ENCODE measurements around the gene TRIM31.

DNA sequence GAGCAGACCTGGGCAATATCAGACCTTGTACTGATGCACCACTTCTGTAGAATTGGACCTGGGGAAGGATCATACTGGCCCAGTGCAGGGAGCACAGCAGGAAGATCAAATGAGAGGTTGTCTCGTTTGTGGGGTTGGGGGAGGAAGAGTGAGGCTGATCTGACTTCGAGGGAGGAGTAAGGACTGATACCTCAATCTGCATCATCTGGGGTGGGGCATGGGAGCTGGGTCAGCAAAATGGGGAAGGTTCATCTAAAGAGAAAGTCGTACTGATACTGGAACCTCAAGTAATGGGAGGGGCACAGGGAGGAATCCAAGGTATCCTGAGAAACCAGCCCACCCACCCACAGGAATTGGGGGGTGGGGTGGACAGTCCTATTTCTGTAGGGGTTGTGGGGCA lies 41.0 kb downstream of the TRIM31 start:
- TF ChIP-seq, protein P1, sequence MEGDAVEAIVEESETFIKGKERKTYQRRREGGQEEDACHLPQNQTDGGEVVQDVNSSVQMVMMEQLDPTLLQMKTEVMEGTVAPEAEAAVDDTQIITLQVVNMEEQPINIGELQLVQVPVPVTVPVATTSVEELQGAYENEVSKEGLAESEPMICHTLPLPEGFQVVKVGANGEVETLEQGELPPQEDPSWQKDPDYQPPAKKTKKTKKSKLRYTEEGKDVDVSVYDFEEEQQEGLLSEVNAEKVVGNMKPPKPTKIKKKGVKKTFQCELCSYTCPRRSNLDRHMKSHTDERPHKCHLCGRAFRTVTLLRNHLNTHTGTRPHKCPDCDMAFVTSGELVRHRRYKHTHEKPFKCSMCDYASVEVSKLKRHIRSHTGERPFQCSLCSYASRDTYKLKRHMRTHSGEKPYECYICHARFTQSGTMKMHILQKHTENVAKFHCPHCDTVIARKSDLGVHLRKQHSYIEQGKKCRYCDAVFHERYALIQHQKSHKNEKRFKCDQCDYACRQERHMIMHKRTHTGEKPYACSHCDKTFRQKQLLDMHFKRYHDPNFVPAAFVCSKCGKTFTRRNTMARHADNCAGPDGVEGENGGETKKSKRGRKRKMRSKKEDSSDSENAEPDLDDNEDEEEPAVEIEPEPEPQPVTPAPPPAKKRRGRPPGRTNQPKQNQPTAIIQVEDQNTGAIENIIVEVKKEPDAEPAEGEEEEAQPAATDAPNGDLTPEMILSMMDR (IDR thresholded peaks at IDR 0.05; ENCODE audit: insufficient read depth, low read length, poor library complexity, severe bottlenecking), result no peak
- no peak for TF ChIP-seq EZH2phosphoT487 (conservative IDR thresholded peaks at IDR 0.05; ENCODE audit: low read length)

Measured in SU-DHL-6 (cell line).